GM23338 (cell line): ENCODE results near the gene RNF121.

ENCODE experiments used
- CREB1 ChIP-seq: fragments of 250-450 bp; sonication (Bioruptor Pico); IDR thresholded peaks from 2 replicates; pipeline ENCODE4 v1.5.0; 2020; ENCODE audit warnings: low read depth, mild to moderate bottlenecking, moderate library complexity
- CTCF ChIP-seq, 2 experiments: fragments of 200-600 bp in 1 of 2; sonication (generic) in 1 of 2; conservative IDR thresholded peaks; 2 replicates each; pipeline versions ENCODE4 v1.5.1 to v1.6.1; 2016 to 2017; ENCODE audit warnings: antibody characterized with exemption in 2 of 2, low read depth in 2 of 2, mild to moderate bottlenecking in 2 of 2, moderate library complexity in 1 of 2
- ETS1 ChIP-seq: IDR thresholded peaks from 2 replicates; pipeline ENCODE4 v1.6.1; 2016; ENCODE audit warnings: antibody characterized with exemption
- EZH2 ChIP-seq: fragments of 200-600 bp; sonication (generic); IDR thresholded peaks from one replicate; pipeline ENCODE4 v1.8.0; 2017; ENCODE audit warnings: antibody characterized with exemption, mild to moderate bottlenecking, low read depth; ENCODE audit not compliant: unreplicated experiment
- EZH2phosphoT487 ChIP-seq: fragments of 200-600 bp; sonication (generic); IDR thresholded peaks from one replicate; pipeline ENCODE4 v1.8.1; 2018; ENCODE audit warnings: antibody characterized with exemption; ENCODE audit not compliant: unreplicated experiment
- NANOG ChIP-seq: IDR thresholded peaks from 2 replicates; pipeline ENCODE4 v1.6.1; 2016; ENCODE audit warnings: antibody characterized with exemption, borderline replicate concordance
- POLR2AphosphoS5 ChIP-seq: IDR thresholded peaks from 2 replicates; pipeline ENCODE4 v1.6.1; 2016; ENCODE audit warnings: antibody characterized with exemption, low read depth
- REST ChIP-seq: IDR thresholded peaks from one replicate; pipeline ENCODE4 v1.6.1; 2018; ENCODE audit warnings: antibody characterized with exemption; ENCODE audit not compliant: unreplicated experiment
- ZNF114 ChIP-seq: fragments of 250-450 bp; sonication (Bioruptor Pico); IDR thresholded peaks from 2 replicates; pipeline ENCODE4 v1.5.0; 2020; ENCODE audit warnings: mild to moderate bottlenecking, moderate library complexity
- ZNF331 ChIP-seq: fragments of 250-450 bp; sonication (Bioruptor Pico); IDR thresholded peaks from 2 replicates; pipeline ENCODE4 v1.5.0; 2020; ENCODE audit warnings: low read depth, mild to moderate bottlenecking, moderate library complexity

- TF ChIP-seq EZH2 (no peak), CREB1 (CRISPR knock-in tag) (no peak), CTCF (conservative IDR thresholded peaks at IDR 0.05; ENCODE audit: low read depth in 2 of 2) (no peak), POLR2AphosphoS5 (no peak), ZNF331 (CRISPR knock-in tag) (no peak), NANOG (no peak), EZH2phosphoT487 (no peak), REST (no peak), ETS1 (no peak), ZNF114 (CRISPR knock-in tag) (no peak)
These were observed 42.8 kb downstream of the RNF121 start for GRCh38 chr11:71971680-71972079.
